Transverse colon (tissue), 4 donors: ENCODE data around the gene CIAO3. TPM values are rescaled to one million over a fixed set of nuclear protein-coding genes. Genes with fewer than 3 reads are reported as not detected.
A peak's percentile ranks its signal among the peaks of the same experiment; 100 is the strongest.

ENCODE experiments used
- DNase-seq: peaks from one replicate; pipeline ENCODE4 v3.0.0-alpha.2; 2019
- H3K27ac ChIP-seq, 4 donors: fragments of 200-600 bp; sonication (generic); 2 replicates each; pipeline ENCODE4 v1.5.1; 2016 to 2018; ENCODE audit warnings: inconsistent platforms in 4 of 4
- H3K27me3 ChIP-seq: fragments of 200-600 bp; sonication (generic); 2 replicates; pipeline ENCODE4 v1.5.1; 2017; ENCODE audit warnings: inconsistent platforms
- H3K36me3 ChIP-seq, 4 donors: fragments of 200-600 bp; sonication (generic); 2 replicates each; pipeline ENCODE4 v1.5.1; 2017 to 2019; ENCODE audit warnings: inconsistent platforms in 4 of 4
- H3K4me1 ChIP-seq, 4 donors: fragments of 200-600 bp; sonication (generic); 2 replicates each; pipeline ENCODE4 v1.5.1; 2017 to 2020; ENCODE audit warnings: inconsistent platforms in 4 of 4
- H3K4me3 ChIP-seq, 4 donors: fragments of 200-600 bp; sonication (generic); 1 replicate in 1 of 4; 2 replicates in 3 of 4; pipeline versions ENCODE4 v1.5.1 to v1.6.1; 2017 to 2019; ENCODE audit warnings: inconsistent platforms in 4 of 4
- H3K9me3 ChIP-seq, 2 donors: fragments of 200-600 bp; sonication (generic); 2 replicates each; pipeline ENCODE4 v1.5.1; 2017 to 2019; ENCODE audit warnings: inconsistent platforms in 2 of 2
- EP300 ChIP-seq: sonication (generic); formaldehyde crosslinking; IDR thresholded peaks from one replicate; pipeline ENCODE4 v1.6.1; 2017; ENCODE audit warnings: antibody characterized with exemption, low read depth
- POLR2A ChIP-seq: fragments of 450-650 bp; IDR thresholded peaks from one replicate; pipeline ENCODE4 v1.6.1; 2016; ENCODE audit warnings: antibody characterized with exemption, mild to moderate bottlenecking, moderate library complexity
- POLR2AphosphoS5 ChIP-seq, 3 donors: sonication (generic); formaldehyde crosslinking; IDR thresholded peaks; one replicate each; pipeline ENCODE4 v1.6.1; 2016; ENCODE audit warnings: antibody characterized with exemption in 3 of 3
- WGBS, 2 donors: methylation state at CpG; one replicate each; pipeline ENCODE4 v1.1.5; 2018; ENCODE audit warnings: low coverage in 1 of 2; 5-methylcytosine and 5-hydroxymethylcytosine counted together
- in situ Hi-C, 4 donors: fragments of 200-750 bp; cut with MboI; loops; one replicate each; pipeline versions ENCODE4 v1.15.0 to v1.15.1; 2017; ENCODE audit warnings: low sequenced_read_pairs in 3 of 4, low pct_ligation_motif_present in 1 of 4, low pct_unique_long_range_greater_than_20kb in 1 of 4
- intact Hi-C: fragments of 100-400 bp; cut with DNase I; formaldehyde crosslinking; loops from one replicate; pipeline ENCODE4 v1.15.1; 2023; ENCODE audit warnings: low total_unique reads
- total RNA-seq, 4 donors: library from RNA; depleted of rRNA; stranded (reverse); fragments of >200 nt; gene quantifications; one replicate each; pipeline ENCODE4 v1.1.0, GENCODE V29; 2016
- TF ChIP-seq, protein P1 (sequence below), 5 experiments: fragments of 200-600 bp in 3 of 5; fragments of 450-650 bp in 2 of 5; sonication (generic) in 3 of 5; IDR thresholded peaks; 1 replicate in 2 of 5; 2 replicates in 3 of 5; pipeline ENCODE4 v1.5.1; 2016 to 2017; ENCODE audit warnings: antibody characterized with exemption in 5 of 5, inconsistent platforms in 3 of 5, mild to moderate bottlenecking in 2 of 5, moderate library complexity in 1 of 5

The CIAO3 gene
- total RNA-seq, 4 donors from 2014 or later = 59.1 to 346 (median 102) TPM

DNA sequence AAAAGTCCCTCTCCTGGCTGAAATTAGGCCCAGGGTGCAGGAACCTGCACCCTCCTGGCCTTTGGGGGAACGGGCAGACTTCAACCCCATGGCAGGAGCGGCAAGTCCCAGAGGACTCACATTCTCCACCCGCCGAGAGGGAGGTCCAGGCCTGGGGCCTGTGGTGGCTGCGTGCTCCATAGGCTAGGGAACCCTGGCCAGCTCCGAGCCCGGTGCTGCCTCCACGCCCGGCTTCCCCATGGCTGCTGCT lies 14.7 kb downstream of the CIAO3 start:
- Histone ChIP-seq H3K4me1 (peaks cover 28 to 39% (median 35%) of the 10 kb centered on the region in 4 donors), H3K9me3 (no peaks in the 10 kb centered on the region), H3K36me3 (no peaks in the 10 kb centered on the region), H3K27ac (no peak overlapping the region), H3K27me3 (peaks cover 45% of the 10 kb centered on the region), H3K4me3 (peak overlapping the region in 1 of 4 donors; percentile 44)
- no peak for DNase-seq
- intact Hi-C loops (no loop called here), in situ Hi-C loops (no loop called here)
- 28% methylated on average over 8 of the region's 9 CpGs; no CpG with 5 or more reads in 1 of the 2 donors for WGBS, 2 donors
- TF ChIP-seq POLR2A = no peak
- TF ChIP-seq POLR2AphosphoS5 (IDR thresholded peaks at IDR 0.05) = no peak
- no peak for TF ChIP-seq EP300
- TF ChIP-seq, protein P1, sequence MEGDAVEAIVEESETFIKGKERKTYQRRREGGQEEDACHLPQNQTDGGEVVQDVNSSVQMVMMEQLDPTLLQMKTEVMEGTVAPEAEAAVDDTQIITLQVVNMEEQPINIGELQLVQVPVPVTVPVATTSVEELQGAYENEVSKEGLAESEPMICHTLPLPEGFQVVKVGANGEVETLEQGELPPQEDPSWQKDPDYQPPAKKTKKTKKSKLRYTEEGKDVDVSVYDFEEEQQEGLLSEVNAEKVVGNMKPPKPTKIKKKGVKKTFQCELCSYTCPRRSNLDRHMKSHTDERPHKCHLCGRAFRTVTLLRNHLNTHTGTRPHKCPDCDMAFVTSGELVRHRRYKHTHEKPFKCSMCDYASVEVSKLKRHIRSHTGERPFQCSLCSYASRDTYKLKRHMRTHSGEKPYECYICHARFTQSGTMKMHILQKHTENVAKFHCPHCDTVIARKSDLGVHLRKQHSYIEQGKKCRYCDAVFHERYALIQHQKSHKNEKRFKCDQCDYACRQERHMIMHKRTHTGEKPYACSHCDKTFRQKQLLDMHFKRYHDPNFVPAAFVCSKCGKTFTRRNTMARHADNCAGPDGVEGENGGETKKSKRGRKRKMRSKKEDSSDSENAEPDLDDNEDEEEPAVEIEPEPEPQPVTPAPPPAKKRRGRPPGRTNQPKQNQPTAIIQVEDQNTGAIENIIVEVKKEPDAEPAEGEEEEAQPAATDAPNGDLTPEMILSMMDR (IDR thresholded peaks at IDR 0.05) = no peak

DNA sequence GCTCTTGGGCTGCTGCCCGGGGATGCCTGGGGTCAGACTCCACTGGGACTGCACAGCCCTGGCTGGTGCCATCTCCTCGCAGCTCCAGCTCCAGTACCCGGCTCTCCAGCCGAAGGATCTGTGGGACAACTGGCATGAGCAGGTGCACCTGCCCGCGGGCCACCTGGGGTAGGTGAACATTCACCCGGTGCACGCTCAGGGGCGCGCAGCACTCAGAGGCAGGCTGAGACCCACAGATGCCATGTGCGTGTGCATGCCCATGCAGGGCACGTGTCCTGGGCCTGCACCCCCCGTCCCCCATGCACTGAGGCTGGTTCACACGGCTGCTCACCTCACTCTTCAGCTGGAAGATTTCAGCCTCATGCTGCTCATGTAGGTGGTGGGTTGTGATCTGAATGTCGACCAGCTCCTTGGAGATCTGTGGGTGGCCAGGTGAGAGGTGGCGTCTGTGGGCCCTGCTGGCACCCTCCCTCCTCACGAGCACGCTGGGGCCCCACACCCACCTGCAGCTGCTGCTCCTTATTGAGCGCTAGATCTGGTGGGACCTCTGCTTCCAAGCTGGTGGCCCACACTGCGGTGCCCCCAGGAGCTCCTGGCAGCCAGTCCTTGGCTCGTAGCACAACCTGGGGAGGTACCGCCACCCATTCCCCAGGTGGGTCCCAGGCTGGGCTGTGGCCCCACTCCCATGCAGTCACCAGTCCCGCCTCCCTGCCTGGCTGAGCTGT lies 15.2 kb downstream of the CIAO3 start:
- Histone ChIP-seq H3K27me3 (peaks cover 45% of the 10 kb centered on the region), H3K4me1 (peaks cover 28 to 41% (median 36%) of the 10 kb centered on the region in 4 donors), H3K9me3 (no peaks in the 10 kb centered on the region), H3K4me3 (no peak overlapping the region), H3K36me3 (no peaks in the 10 kb centered on the region), H3K27ac (no peak overlapping the region)
- no peak for TF ChIP-seq POLR2AphosphoS5 (IDR thresholded peaks at IDR 0.05)
- TF ChIP-seq, protein P1 (IDR thresholded peaks at IDR 0.05) = no peak
- TF ChIP-seq POLR2A = no peak
- no peak for TF ChIP-seq EP300
- WGBS, 2 donors = 52% methylated on average over 18 of the region's 23 CpGs; no CpG with 5 or more reads in 1 of the 2 donors
- DNase-seq = no peak
- in situ Hi-C loops = no loop called here
- intact Hi-C loops = no loop called here

DNA sequence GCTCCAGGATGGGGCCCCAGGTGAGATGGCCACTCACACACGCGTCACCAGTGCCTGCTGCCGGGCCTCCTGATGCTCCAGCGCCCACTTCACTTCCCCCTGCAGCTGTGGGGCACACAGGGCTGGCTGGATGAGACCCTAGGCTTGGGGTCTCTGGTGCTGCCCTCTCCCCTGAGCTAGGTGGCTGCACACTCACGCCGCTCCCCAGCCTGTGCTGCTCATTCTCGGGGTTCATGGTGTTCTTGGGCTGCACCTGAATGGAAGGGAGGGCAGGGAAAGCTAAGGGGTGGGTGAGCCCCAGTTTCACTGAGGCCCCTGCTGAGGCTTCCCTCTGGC lies 15.8 kb downstream of the CIAO3 start:
- TF ChIP-seq, protein P1 (IDR thresholded peaks at IDR 0.05) = no peak
- no peak for TF ChIP-seq POLR2A
- TF ChIP-seq EP300 = no peak
- intact Hi-C loops (no loop called here), in situ Hi-C loops (no loop called here)
- Histone ChIP-seq H3K4me1 (peaks cover 31 to 48% (median 42%) of the 10 kb centered on the region in 4 donors), H3K4me3 (no peak overlapping the region), H3K9me3 (no peaks in the 10 kb centered on the region), H3K36me3 (no peaks in the 10 kb centered on the region), H3K27ac (no peak overlapping the region), H3K27me3 (peaks cover 45% of the 10 kb centered on the region)
- 67% methylated on average over 2 of the region's 7 CpGs; no CpG with 5 or more reads in 1 of the 2 donors for WGBS, 2 donors
- DNase-seq = no peak

DNA sequence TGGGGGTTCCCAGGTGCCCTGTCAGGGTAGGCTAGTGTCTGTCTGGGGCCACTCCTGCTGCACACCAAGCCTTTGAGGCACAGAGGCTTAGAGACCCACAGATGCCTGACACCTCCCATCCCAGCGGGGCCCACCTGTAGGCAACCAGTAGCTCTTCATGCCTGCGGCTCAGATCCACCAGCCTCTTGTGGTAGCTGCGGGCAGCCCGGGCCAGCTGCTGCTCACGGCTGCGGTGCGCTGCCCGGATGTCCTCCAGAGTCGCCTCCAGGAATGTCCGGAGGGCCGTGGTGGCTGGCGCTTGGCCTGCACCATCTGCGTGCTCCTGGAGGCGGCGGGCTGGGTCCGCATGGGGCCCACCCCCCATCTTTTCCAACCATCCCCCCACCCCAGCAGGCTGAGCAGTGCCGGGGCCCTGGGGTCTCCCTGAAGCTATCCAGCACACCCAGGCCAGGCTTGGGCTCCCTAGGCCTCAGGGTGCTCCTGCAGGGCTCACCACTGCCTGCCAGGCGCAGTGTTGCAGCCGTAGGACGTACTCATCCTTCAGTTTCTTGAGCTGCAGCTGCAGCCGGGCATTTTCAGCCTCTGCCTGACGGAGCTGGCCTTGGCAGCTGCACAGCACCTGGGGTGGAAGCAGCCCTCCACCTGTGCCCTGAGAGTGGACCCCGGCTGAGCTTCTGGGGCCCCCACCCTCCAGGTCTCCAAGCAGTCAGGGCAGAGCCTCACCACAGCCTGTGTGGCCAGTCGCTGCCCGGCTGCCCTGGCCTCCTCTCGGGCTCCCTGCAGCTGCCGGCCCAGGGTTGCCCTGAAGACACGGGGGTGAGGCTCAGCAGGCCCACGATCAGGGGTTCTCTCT lies 16.4 kb downstream of the CIAO3 start:
- peaks cover 35 to 52% (median 47%) of the 10 kb centered on the region in 4 donors for H3K4me1 ChIP-seq
- no peak overlapping the region for H3K4me3 ChIP-seq
- H3K36me3 ChIP-seq = no peaks in the 10 kb centered on the region
- peaks cover 45% of the 10 kb centered on the region for H3K27me3 ChIP-seq
- DNase-seq = no peak
- H3K27ac ChIP-seq = no peak overlapping the region
- intact Hi-C loops (no loop called here), in situ Hi-C loops (no loop called here)
- TF ChIP-seq EP300 = no peak
- no peak for TF ChIP-seq POLR2A
- TF ChIP-seq POLR2AphosphoS5 (IDR thresholded peaks at IDR 0.05) = no peak
- TF ChIP-seq, protein P1 (IDR thresholded peaks at IDR 0.05) = no peak
- 51% methylated on average over 26 of the region's 29 CpGs; no CpG with 5 or more reads in 1 of the 2 donors for whole genome bisulfite sequencing, 2 donors
- H3K9me3 ChIP-seq = no peaks in the 10 kb centered on the region
